Activated CD8-positive, alpha-beta memory T cell treated with anti-CD3 and anti-CD28 coated beads for 36 hours (primary cell): ENCODE data around the gene KIF5C. TPM values are rescaled to one million over a fixed set of nuclear protein-coding genes. Genes with fewer than 3 reads are reported as not detected.

Experiments
- CTCF ChIA-PET: fragments of 350-600 bp; sonication (Branson Sonifier 250); formaldehyde crosslinking; loops from one replicate; lab custom pipeline; 2021; ENCODE audit warnings: antibody characterized with exemption; lab: Charles Lee
- POLR2A ChIA-PET: fragments of 350-600 bp; sonication (Branson Sonifier 250); formaldehyde crosslinking; loops from one replicate; lab custom pipeline; 2021; ENCODE audit warnings: antibody characterized with exemption; lab: Charles Lee
- total RNA-seq, 2 experiments: library from RNA; stranded (reverse); gene quantifications; one replicate each; pipeline ENCODE4 v1.2.3, GENCODE V29; 2021

KIF5C gene
- total RNA-seq, 2 experiments from 2014 or later = 24.3 to 25.4 TPM

DNA sequence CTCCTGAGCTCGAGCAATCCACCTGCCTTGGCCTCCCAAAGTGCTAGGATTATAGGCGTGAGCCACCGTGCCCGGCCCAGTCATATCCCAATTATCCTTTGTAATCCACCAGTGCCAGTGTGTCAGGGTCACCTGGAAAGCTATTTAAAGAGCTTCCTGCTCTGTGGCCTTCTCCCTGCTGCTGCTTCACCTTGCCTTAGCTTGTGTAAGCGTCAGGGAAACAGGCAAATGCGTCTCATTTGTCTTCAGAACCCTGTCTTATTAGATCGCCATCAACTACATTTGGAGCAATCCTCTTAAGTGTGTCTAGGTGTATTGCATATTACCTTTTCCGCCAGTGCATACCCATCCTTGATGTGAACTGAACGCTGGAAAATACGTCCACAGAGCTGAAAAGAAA is 10.2 kb downstream of the KIF5C start:
- ChIA-PET POLR2A (interaction anchor here (0.6 kb wide), 1 partner anchor 283 kb away, joined by 3 read pairs; no protein-coding TSS in a partner anchor), CTCF (no interaction called here)

DNA sequence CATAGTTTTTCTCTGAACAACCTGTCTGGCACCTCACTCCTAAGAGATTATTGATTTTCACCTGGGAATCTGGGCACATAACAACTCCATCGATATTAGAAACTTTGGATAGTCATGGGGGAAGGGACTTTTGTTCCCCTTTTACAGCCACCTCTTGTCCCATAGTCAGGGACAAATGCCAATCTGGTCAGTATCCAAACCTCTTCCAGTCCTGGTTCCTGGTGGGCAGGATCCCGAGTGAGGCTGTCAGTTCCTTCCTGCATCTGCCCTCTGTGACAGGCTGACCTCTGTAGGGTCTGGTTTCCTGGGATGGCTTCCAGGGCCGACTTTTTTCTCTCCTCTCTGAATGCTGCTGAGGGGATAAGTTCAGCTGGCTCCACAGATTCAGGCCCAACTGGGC is 11.0 kb downstream of the KIF5C start:
- POLR2A ChIA-PET = no interaction called here
- CTCF ChIA-PET = no interaction called here

DNA sequence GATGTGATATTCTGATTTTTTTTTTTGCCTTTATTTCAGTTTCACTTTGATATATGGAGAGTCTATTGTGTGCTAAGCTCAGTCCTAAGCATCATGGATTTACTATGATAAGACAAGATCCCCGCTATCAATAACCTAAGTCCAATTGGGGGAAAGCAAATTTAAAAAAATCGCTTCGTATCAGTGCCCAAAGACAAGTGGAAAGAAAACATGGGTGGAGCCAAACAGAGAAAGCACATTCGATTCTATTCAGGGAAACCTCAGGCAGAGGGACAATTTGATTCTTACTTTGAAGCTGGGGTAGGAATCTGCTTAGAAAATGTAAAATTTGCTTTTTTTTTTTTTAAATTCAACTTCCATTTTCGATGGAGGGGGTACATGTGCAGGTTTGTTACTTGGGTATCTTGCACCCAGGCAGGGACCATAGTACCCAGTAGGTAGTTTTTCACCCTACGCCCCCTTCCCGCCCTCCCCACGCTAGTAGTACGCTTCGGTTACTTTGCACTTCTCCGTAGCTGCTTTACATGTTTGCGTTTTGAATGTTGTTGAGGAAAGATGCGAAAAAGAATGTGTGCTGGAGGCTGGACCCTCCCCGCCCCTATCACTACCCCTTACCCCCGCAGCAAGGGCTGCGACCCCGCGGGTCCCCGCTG is 12.4 kb downstream of the KIF5C start:
- CTCF ChIA-PET = no interaction called here
- POLR2A ChIA-PET = interaction anchor here (0.6 kb wide), 2 partner anchors 78 to 332 kb away, joined by 3 read pairs; no protein-coding TSS in a partner anchor

DNA sequence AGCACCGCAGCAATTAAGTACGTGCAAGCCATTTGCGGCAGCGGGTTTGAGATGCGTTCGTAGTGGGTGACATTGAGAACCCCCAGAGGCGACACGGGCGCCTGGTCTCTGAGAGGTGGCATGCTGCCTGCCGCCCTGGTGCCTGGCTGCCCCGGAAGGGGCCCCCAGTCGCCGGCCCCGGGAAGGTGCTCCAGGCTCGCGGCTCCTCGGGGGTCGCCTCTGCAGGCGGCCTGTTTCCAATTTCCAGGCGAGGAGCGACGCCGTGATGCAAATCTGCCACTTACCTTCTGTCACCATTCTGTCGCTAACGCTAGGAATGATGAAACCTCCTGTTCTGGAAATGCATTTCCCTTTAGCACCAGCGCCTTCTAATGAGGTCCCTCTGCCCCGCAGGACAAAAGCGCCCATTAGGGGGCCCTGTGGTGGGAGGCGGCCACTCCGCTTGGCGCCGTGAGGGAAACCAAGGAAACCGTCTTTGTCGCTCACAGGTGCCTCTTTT is 13.0 kb downstream of the KIF5C start:
- ChIA-PET CTCF (no interaction called here), POLR2A (interaction anchor here (0.6 kb wide), 1 partner anchor 333 kb away, joined by 3 read pairs; no protein-coding TSS in a partner anchor)

DNA sequence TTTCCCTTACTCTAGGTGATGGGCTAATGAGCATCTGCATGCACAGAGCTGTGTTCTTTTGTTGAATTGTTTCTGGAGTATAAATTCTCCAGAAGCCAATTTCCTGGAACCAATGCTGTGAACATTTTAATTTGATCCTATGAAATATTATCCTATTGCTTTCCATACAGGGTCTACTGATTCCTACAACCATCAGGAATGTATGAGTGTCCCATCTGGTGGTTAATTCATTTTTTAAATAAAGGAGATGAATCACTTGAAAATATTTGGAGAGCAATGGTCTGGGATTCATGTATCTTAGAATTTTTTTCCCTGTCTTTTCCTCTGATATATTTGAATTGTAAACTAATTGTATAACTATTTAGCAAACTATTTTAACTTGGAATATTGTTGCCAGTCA is 14.0 kb downstream of the KIF5C start:
- ChIA-PET CTCF (no interaction called here), POLR2A (no interaction called here)

DNA sequence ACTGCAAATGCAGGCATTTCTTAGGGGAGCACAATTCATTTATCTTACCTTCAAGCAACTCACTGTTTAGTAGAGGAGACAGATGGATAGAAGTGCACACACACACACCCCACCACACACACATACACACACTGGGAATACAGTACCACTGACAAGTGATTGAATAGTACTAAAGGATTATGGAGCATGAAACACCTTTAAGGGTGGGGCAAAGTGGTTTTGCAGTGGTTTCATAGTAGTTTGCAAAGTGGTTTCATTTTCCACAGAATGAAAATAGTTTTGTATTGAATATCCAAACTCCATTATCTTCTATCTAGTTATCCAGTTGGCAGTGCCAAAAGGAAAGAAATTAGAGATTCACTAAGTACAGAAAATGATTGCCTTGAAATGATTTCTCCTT is 18.9 kb downstream of the KIF5C start:
- ChIA-PET POLR2A (no interaction called here), CTCF (interaction anchor here (0.5 kb wide), 1 partner anchor 22 kb away, joined by 3 read pairs; no protein-coding TSS in a partner anchor)

DNA sequence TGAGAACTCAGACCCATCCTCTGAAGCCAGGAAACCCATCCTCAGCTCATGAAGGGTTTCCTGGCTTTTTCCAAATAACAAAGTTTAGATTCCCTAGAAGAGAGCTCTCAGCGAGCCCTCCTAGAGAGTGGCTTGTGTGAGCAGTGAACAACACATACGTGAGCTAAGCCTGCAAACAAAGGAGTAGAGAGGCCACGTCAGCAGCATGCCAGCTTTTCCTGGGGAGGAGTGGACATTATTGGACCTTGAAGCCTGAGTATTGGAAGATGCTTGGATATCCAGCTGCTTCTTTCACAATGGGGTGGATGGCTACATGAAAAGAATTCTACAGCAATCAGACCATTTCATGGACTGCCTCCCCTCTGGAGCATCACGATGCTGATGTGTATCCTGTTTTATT is 21.1 kb downstream of the KIF5C start:
- CTCF ChIA-PET = no interaction called here
- POLR2A ChIA-PET = no interaction called here

DNA sequence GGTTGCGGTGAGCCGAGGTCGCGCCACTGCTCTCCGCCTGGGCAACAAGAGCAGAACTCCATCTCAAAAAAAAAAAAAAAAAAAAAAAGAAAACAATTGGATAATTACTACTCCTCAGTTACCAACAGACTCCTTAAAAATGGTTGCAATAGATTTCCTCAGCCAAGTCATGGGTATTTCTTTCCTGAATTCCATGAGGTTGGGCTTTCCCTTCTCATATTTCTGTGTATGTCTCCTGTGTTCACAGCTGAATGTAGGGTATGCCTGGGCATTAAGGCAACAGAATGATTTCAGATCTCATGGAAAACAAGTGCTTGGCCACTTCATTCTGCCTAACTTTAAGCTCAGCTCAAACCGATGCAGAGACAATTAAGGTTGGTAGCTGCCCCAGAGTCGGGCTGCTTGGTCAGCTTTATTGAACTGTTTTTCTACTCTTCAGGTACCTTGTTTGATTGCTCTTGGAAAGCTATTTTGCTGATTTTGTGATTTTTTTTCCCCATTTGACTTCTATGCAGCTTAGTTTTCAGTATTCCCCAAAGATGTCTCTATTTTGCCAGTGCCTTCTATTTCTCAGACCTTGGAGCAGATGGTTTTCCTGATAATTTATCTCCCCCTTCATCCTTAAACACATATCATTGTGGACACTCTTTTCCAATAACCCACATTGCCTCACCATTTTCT is 24.8 kb downstream of the KIF5C start:
- ChIA-PET CTCF (no interaction called here), POLR2A (no interaction called here)

DNA sequence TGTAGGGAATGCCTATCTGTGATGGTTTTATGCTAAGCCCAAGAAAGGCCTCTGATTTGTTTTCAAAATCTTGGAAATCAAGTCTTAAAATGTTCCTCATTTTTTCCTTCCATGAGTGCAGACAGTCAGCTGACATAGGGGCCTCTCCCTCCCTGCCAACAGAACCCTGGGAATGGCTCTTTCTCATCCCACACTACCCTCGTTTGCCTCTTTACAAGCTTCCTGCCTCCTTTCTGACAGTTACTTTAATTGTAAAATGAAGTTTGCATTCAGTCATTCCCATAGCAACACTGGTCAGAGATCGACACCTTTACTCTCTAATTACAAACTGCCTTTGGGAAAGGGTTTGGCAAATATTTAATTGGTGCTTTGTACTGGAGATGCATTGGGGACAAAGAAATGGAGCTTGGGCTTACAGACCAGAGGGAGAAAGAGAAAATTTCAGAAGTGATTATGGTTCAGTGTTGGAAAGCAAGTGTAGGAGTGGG is 25.4 kb downstream of the KIF5C start:
- POLR2A ChIA-PET = no interaction called here
- CTCF ChIA-PET = no interaction called here

DNA sequence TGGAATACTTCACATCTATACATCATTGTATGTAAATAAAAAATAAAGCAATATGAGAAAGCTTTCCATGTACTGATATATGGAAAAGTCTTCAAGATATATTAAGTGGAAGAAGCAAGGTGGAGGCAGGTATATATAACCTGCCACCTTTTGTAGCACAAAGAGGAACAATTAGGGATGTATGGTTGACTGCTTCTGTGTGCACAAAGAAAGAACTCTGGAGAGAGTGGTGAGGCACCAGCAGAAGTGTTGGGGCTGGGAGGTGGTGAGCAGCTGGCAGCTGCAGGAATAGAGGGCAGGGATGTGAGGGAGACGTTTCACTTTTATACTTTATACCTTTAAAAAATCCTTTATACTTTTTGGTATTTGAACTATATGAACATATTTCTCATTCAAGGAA is 26.1 kb downstream of the KIF5C start:
- ChIA-PET CTCF (no interaction called here), POLR2A (interaction anchor here (0.6 kb wide), 1 partner anchor 988 kb away, joined by 3 read pairs; no protein-coding TSS in a partner anchor)

DNA sequence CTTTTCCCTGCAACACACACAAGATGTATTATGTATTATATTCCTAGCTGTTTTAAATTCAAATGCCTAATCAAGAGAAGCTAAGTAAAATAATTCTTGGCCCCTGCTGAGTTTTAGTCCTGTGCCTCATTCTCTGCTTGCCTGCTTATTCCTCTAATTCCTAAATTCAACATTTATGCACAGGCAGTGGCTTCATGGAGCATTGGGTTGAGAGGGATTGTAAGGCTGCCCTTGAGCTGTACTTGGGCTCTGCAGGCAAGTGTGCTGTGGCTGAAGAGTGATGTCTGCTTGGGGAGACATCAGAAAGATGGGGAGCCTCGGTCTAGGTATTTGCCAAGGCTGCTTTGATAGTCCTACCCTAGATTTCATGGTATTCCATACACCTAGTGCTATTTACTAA is 27.8 kb downstream of the KIF5C start:
- POLR2A ChIA-PET = no interaction called here
- CTCF ChIA-PET = no interaction called here

DNA sequence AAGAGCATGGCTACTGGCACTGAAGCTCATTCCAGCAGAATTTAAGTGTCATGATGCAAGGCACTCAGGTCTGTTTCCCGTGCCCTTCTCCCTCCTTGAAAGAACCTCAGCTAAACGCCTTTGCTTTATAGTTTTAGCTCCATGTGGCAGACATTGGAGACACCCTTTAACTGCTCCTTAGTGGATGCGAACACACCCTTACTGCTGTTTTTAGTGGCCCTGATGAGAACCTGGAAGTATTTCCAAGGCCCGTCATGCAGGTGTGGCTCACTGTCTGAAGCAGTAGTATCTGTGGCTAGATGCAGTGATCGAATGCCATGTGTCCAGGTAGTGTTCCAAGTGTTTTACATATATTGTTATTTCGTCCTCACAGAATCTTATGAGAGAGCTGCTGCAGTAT is 28.3 kb downstream of the KIF5C start:
- ChIA-PET POLR2A (no interaction called here), CTCF (interaction anchor here (0.6 kb wide), 1 partner anchor 702 kb away, joined by 4 read pairs; no protein-coding TSS in a partner anchor)

DNA sequence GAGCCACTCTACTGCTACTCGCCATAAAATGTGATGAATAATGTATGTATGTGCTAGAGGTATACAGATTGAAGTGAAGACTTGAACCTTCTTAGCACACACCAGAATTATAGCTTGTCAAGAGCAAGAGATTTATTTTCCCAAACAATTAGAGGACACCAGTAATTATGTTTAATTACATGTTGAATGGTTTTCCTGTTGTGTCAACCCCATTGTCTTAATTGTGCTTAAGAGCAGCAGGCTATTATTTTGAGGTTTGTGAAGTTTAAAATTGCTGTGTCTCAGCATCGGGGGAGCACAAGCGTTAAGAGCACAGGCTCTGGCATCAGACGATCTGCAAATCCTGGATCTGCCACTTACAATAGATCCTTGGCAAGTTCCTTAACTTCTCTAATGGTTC is 29.0 kb downstream of the KIF5C start:
- CTCF ChIA-PET = no interaction called here
- POLR2A ChIA-PET = no interaction called here

DNA sequence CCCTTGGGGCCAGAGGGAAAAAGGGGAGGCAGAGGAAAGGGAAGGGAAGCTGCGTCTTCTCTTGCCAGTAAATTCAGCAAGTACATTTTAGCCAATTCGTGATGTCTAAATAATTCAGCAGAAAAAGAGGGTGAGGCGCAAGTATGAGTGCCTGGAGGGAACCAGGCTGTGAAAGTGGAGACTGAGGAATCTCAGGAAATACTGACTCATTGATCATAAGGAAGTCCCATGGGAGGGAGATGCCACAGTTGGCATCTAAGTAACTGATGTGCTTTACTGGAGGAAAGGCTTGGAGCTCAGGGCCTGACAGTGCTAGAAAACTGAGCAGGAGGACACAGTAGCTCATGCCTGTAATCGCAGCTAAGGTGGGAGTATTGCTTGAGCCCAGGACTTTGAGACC is 31.1 kb downstream of the KIF5C start:
- CTCF ChIA-PET = no interaction called here
- POLR2A ChIA-PET = no interaction called here

DNA sequence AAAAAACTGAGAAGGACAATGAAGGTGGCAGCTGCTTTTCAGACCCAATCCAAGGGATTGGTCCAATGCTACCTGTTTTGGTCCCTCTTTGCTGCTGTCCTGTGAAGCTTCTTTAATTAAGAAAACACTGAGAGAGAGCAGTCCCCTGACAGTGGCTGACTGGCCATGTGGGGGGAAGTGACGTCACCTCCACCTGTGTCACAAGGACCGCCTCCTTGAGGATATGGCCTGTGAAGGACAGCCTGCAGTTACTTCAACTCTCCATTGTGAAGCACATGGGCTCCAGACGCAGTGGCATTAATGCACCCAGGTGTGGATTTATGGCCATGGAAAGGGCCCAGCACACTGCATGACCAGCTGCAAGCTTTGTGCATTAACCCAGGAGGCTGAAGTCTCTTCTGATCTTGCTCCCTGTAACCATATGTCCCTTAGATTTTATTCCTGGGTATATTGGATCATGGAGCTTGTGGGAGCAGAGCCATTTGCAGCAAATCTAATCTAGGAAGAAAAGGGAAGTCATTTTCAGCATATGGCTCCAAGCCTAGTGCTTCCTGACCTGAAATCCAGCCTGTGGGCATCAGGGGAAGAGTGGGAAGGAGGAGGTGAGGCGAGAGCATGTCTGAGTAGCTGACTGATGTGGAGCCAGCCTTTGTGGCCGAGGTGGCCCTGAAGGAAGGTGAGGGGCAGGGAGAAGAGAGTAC is 32.2 kb downstream of the KIF5C start:
- CTCF ChIA-PET = no interaction called here
- POLR2A ChIA-PET = no interaction called here

DNA sequence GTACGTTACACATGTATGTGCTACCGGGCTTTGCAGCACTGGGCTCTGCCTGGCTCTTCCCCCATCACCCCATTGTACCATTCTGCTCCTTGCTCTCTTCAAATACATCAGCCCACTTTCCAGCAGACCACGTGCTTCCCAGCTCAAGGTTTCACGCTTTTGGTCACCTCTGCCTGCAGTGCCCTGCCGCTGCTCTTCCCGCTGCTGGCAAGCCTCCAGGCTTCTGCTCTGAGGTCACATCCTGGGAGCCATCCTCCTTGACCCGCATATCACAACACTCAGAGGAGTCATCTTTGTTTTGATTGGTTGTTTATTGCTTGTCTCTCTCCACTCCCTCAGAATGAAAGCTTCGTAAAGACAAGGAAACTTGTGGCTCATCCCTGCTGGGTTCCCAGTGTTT is 34.1 kb downstream of the KIF5C start:
- ChIA-PET CTCF (no interaction called here), POLR2A (no interaction called here)

DNA sequence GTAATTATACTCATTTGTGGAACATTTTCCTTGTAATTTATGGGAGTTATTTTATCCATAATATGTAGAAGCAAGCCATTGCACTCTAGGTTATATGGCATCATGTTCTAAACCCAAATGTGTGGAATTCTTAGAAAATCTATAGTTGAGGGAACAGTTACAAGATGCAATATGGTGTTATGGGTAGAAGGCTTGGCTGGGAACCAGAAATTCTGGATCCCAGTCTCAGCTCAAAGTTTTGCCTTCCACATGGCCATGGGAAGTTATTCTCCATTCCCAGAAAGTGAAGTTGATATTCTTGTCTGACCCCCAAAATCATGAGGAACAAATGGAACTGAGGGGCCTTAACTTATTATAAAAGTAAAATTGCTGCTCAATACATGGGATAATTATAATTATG is 38.0 kb downstream of the KIF5C start:
- CTCF ChIA-PET = no interaction called here
- POLR2A ChIA-PET = no interaction called here

DNA sequence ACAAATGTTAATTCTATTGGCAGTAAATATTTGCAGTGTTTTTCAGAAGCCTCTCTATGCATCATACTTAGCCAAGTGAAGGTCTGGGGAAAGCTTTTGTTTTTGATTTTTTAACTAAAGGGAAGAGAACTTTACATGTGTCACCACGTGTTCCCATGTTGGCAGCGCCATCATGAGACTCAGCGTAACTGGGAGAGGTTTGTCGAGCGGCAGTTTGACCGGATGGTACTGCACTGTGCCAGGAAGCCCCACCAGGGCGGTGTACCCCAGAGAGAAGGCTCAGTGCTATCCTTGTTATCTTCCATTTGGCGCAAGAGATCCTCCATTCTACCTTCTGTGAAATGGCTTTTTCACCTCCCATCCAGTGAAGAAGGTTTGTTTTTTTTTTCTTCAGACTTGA is 38.5 kb downstream of the KIF5C start:
- CTCF ChIA-PET = no interaction called here
- POLR2A ChIA-PET = no interaction called here

DNA sequence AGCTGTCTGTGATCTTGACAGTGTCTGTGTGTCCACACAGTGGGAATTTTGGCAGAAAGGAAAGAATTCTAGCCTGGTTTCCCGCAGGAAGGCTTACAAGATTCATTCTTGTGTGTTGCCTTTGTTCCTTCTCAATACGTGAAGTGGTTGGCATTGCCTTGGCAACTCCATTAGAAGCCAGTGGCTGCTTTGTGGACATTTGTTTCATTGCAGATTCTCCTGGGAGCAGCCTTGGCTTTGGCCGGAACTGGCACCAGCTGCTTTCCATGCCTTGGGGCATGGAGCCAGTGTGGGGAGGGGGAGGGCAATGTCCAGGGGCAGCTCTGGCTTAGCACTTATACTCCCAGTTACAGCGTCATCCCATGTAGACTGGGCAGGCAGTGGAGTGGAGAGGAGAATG is 39.4 kb downstream of the KIF5C start:
- CTCF ChIA-PET = no interaction called here
- POLR2A ChIA-PET = no interaction called here

DNA sequence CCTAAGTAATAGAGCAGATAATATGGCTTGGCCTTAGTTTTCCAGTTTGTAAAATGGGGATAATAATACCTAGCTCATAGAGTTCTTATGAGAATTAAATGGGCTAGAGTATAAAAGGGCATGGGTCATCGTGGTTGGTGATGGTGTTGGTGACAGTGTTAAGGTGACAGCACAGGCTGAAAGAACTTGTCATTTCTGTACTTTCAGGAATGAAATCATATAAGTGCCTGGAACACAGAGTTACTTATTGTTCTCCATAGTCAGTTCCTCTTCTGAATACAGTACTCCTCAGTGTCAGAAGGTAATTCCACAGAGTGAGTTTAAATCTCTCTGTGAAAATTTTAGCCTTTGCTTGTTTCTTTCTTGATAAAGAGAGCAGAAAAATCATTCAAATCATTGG is 42.4 kb downstream of the KIF5C start:
- CTCF ChIA-PET = interaction anchor here (0.9 kb wide), 1 partner anchor 9 kb away, joined by 3 read pairs; no protein-coding TSS in a partner anchor
- POLR2A ChIA-PET = no interaction called here
